Gastrocnemius medialis (tissue), 4 donors: ENCODE results near the gene ANKRD39.

Source experiments
- CTCF ChIP-seq, 5 experiments: fragments of 450-650 bp in 3 of 5; fragments of 200-600 bp in 2 of 5; sonication (generic) in 2 of 5; IDR thresholded peaks in 4 of 5; conservative IDR thresholded peaks in 1 of 5; 1 replicate in 4 of 5; 2 replicates in 1 of 5; pipeline ENCODE4 v1.5.1; 2016 to 2019; ENCODE audit warnings: antibody characterized with exemption in 5 of 5, mild to moderate bottlenecking in 3 of 5, moderate library complexity in 3 of 5
- POLR2A ChIP-seq, 2 donors: fragments of 450-650 bp; IDR thresholded peaks; one replicate each; pipeline ENCODE4 v1.6.1; 2017; ENCODE audit warnings: antibody characterized with exemption in 2 of 2, mild to moderate bottlenecking in 2 of 2, moderate library complexity in 2 of 2

GRCh38 chr2:96831679-96832078 is 26.1 kb downstream of the ANKRD39 start:
- TF ChIP-seq CTCF (IDR thresholded peaks at IDR 0.05 in 4 of 5, conservative IDR thresholded peaks at IDR 0.05 in 1 of 5): no peak
- no peak for TF ChIP-seq POLR2A (IDR thresholded peaks at IDR 0.05)
